HFFc6 (cell line): ENCODE data around the gene MBTPS2. TPM values are rescaled to one million over a fixed set of nuclear protein-coding genes. Genes with fewer than 3 reads are reported as not detected.

Experiments used
- DNase-seq: peaks from one replicate; pipeline ENCODE4 v3.0.0-alpha.2; 2018
- H3K27ac Mint-ChIP-seq: 2 replicates; pipeline ENCODE4 v1.8.0; 2020; ENCODE audit warnings: mild to moderate bottlenecking, mixed read lengths
- H3K27me3 Mint-ChIP-seq: 2 replicates; pipeline ENCODE4 v1.8.0; 2021; ENCODE audit warnings: mild to moderate bottlenecking, moderate library complexity, mixed read lengths; ENCODE audit not compliant: insufficient read depth
- H3K36me3 Mint-ChIP-seq: 2 replicates; pipeline ENCODE4 v1.8.0; 2021; ENCODE audit warnings: low read depth, mixed read lengths
- H3K4me1 Mint-ChIP-seq: 2 replicates; pipeline ENCODE4 v1.8.0; 2020; ENCODE audit warnings: low read depth, mixed read lengths
- H3K4me3 Mint-ChIP-seq: 2 replicates; pipeline ENCODE4 v1.8.0; 2020; ENCODE audit warnings: mild to moderate bottlenecking, moderate library complexity, mixed read lengths
- H3K9me3 Mint-ChIP-seq: 2 replicates; pipeline ENCODE4 v1.8.0; 2020; ENCODE audit warnings: mild to moderate bottlenecking, mixed read lengths
- total RNA-seq, 6 experiments: library from RNA; stranded (reverse); fragmentation: NEBNext Ultra II Directional; extraction: Animal tissue kit (Norgen Biotek cat#: 25700); gene quantifications; 2 replicates in 1 of 6; 3 replicates in 5 of 6; pipeline ENCODE4 v1.2.3, GENCODE V29; 2021
- TF ChIP-seq, protein P1 (sequence below): fragments of 200-600 bp; sonication (generic); IDR thresholded peaks from 2 replicates; pipeline ENCODE4 v1.5.0; 2021; ENCODE audit warnings: antibody characterized with exemption, mild to moderate bottlenecking

Gene MBTPS2
- total RNA-seq, 6 experiments from 2014 or later, result 31.2 to 39.9 (median 34.0) TPM

DNA sequence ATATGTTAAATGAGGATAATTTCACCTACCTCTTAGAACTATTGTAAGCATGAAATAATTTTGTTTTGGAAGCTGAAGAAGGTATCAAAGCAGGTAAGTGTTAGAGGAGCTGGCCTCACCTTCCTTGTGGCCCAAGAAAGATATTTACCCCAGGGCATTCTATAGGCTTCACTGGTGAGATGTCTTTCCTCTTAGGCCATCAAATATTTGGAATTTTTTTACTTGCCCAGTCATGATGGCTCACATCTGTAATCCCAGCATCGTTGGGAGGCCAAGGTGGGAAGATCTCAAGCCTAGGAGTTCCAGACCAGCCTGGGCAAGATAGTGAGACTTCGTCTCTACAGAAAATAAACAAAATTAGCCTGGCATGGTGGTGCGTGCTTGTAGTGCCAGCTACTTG is 95.0 kb downstream of the MBTPS2 start:
- peaks cover 37% of the 10 kb centered on the region for H3K4me1 Mint-ChIP-seq
- no peaks in the 10 kb centered on the region for H3K9me3 Mint-ChIP-seq

More for the DNA sequence above, 95.0 kb downstream of the MBTPS2 start:
- Mint-ChIP-seq H3K4me3 (no peak overlapping the region), H3K36me3 (peaks cover 8% of the 10 kb centered on the region), H3K27ac (no peak overlapping the region), H3K27me3 (no peaks in the 10 kb centered on the region)
- no peak for DNase-seq
- TF ChIP-seq, protein P1, sequence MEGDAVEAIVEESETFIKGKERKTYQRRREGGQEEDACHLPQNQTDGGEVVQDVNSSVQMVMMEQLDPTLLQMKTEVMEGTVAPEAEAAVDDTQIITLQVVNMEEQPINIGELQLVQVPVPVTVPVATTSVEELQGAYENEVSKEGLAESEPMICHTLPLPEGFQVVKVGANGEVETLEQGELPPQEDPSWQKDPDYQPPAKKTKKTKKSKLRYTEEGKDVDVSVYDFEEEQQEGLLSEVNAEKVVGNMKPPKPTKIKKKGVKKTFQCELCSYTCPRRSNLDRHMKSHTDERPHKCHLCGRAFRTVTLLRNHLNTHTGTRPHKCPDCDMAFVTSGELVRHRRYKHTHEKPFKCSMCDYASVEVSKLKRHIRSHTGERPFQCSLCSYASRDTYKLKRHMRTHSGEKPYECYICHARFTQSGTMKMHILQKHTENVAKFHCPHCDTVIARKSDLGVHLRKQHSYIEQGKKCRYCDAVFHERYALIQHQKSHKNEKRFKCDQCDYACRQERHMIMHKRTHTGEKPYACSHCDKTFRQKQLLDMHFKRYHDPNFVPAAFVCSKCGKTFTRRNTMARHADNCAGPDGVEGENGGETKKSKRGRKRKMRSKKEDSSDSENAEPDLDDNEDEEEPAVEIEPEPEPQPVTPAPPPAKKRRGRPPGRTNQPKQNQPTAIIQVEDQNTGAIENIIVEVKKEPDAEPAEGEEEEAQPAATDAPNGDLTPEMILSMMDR, result no peak

Other genes starting within 250 kb of the MBTPS2 start
- gene KLHL34, start 181.3 kb upstream of the MBTPS2 start, total RNA-seq, result not detected
- gene SMPX, start 81.5 kb upstream of the MBTPS2 start, total RNA-seq, result not detected
- 1 to 10 TPM; 2.9 to 3.6 (median 3.3) TPM for gene YY2, start 16.4 kb downstream of the MBTPS2 start, total RNA-seq
- gene SMS, start 101.1 kb downstream of the MBTPS2 start, total RNA-seq, result 100 to 1,000 TPM; 141 to 208 (median 196) TPM
- under 1 TPM; 0.05 to 0.10 (median 0.07) TPM for gene PHEX, start 192.7 kb downstream of the MBTPS2 start, total RNA-seq